Right ventricle myocardium superior (tissue), 1 donor: Measurements from ENCODE around the gene TRIM59. TPM values are rescaled to one million over a fixed set of nuclear protein-coding genes. Genes with fewer than 3 reads are reported as not detected.
A peak's percentile ranks its signal among the peaks of the same experiment; 100 is the strongest.

Experiments
- ATAC-seq: fragments of 200-7000 bp; cut with Tn5 transposase; one replicate; pipeline ENCODE4 v1.9.1; 2020; ENCODE audit warnings: mild to moderate bottlenecking; ENCODE audit not compliant: poor library complexity
- DNase-seq: peaks from one replicate; pipeline ENCODE4 v3.0.0-alpha.2; 2020
- intact Hi-C: fragments of 100-400 bp; cut with DNase I; formaldehyde crosslinking; loops from one replicate; pipeline ENCODE4 v1.11.2; 2022
- total RNA-seq: library from RNA; stranded (reverse); fragmentation: NEBNext Ultra II Directional; extraction: Animal tissue kit (Norgen Biotek cat#: 25700); gene quantifications from one replicate; pipeline ENCODE4 v1.2.1, GENCODE V29; 2021
- donor health status: DM: no; HTN: yes; CAD: no; lungs with severe emphysema.

TRIM59 gene
- total RNA-seq, 1 donor from 2014 or later = 0.19 TPM

DNA sequence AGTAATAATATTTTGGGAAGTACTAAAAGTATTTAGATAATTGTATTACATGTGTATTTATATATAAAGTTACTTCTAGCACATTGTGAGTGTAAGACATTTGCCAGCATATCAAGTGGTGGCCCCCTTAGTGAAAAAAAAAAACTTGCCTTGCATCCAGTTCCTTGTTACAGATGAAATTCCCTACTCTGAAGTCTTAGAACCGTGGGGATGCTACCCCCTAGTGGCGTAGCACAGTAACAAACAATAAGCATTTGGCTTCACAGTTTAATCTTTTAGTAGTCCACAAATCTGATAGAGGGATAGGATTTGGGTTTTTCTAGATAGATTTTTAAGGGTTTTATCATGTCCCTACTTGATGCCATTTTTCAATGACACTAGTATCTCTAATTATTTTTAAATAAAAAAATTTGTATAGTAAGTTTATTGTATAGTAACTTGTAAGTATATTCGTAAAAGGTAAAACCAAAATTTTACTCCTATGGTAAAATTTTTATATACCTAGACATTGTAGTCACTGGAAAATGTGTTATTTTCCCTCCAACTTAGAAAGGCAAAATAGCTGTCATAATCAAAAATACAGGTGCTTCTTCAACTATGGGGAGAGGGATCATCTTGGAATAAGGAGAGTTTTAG lies 35.9 kb downstream of the TRIM59 start:
- peak; percentile 77 for ATAC-seq
- DNase-seq = no peak

DNA sequence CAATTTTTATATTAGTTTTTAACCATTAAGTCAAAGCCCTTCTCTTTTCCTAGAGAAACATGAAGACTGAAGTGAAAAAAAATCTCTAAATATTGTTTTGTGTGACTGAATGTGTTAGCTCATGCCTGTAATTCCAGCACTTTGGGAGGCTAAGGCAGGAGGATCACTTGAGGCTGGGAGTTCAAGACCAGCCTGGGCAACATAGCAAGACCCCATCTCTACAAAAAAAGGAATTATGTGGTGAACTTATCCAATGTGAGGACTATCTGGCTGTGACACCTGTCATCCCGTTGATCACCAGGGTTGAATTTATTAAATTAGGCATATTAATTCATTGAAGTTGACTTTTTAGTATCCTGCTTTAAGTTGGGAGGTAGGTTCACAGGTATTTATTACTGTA lies 37.1 kb downstream of the TRIM59 start:
- intact Hi-C loops = loop anchor here (5.0 kb wide), 1 partner anchor 380 kb away; no protein-coding TSS in a partner anchor
- ATAC-seq = no peak
- DNase-seq = no peak

More for the DNA sequence above, 35.9 kb downstream of the TRIM59 start:
- intact Hi-C loops = loop anchor here (5.0 kb wide), 1 partner anchor 381 kb away; no protein-coding TSS in a partner anchor

DNA sequence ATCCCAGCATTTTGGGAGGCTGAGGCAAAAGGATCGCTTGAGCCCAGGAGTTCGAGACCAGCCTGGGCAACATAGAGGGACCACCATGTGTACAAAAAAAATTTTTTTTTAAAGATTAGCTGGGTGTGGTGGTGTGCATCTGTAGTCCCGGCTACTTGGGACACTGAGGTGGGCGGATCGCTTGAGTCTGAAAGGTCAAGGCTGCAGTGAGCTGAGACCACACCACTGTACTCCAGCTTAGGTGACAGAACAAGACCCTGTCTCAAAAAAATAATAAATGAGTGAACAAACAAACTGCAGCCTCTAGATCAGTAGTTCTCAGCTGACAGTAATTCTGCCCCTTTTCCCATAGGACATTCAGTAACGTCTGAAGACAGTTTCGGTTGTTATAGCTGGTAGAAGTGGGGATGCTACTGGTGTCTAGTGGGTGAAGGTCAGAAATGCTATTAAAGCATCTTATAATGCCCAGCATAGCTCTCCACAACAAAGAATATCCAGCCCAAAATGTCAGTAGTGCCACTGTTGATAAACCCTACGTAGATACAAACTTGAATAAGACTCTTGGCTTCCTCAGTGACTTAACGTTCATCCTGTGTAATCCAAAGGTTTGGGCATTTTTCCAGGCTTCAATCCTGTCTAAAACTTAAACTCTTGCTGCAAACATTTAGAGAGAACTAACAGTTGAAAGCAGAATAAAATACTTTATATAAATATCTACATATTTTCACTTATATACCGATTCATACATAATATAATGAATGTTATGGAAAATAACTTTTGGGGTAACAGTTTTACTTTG lies 39.6 kb downstream of the TRIM59 start:
- intact Hi-C loops = loop anchor here (5.0 kb wide), 1 partner anchor 378 kb away; no protein-coding TSS in a partner anchor
- DNase-seq (no peak), ATAC-seq (no peak)

DNA sequence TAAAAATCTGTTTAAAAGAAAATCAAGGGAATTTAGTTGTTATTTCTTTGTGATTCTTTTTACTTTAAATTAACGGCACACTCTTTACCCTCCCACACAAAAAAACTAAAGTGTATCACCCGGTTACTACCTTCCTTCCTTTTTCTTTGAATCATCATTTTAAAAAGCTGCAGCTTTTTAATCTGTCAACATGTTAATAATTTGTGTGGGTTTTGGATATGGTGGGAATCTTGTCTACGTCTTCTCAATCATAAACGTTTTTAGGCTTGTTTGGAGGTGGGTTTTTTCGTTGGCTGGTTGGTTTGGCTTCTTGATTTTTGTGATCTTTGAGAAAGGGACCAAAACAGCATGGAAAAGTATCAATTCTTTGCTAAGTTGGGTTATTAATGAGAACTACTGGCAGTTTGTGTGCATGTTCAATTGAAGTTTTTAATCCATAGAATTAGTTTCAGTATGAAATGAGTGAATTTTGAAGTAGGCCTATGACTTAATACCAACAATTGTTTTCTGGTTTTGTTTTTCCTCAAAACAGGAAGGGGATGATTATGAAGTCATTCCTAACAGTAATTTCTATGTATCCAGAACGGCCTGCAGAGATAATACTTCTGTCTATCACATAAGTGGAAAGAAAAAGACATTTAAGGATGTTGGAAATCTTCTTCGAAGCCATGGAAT lies 45.7 kb downstream of the TRIM59 start:
- no peak for ATAC-seq
- intact Hi-C loops = no loop called here

DNA sequence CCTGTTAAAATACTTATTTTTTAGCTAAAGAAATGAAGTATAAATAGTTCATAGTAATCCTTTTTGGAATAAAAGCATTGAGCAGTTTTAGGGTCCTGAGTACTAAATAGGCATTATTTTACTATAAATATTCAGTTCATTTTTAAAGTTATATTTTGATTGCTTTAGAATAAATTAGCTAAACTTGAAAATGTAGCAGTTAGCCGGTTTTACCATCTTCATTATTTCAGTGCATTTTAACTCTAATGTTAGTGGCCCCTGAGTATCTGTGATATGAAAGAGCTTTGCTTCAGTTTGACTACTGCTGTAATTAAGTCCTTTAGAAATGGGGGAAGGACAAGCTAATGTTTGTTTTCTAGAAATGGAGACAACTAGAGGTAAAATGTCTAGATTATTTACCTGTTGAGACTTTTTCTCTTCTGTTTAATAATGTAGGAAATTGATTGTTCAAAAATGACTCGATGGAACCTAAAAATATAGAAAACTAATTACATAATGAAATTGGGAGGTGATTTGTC lies 46.5 kb downstream of the TRIM59 start:
- ATAC-seq (no peak), DNase-seq (no peak)
- intact Hi-C loops = no loop called here

More for the DNA sequence above, 45.7 kb downstream of the TRIM59 start:
- no peak for DNase-seq

DNA sequence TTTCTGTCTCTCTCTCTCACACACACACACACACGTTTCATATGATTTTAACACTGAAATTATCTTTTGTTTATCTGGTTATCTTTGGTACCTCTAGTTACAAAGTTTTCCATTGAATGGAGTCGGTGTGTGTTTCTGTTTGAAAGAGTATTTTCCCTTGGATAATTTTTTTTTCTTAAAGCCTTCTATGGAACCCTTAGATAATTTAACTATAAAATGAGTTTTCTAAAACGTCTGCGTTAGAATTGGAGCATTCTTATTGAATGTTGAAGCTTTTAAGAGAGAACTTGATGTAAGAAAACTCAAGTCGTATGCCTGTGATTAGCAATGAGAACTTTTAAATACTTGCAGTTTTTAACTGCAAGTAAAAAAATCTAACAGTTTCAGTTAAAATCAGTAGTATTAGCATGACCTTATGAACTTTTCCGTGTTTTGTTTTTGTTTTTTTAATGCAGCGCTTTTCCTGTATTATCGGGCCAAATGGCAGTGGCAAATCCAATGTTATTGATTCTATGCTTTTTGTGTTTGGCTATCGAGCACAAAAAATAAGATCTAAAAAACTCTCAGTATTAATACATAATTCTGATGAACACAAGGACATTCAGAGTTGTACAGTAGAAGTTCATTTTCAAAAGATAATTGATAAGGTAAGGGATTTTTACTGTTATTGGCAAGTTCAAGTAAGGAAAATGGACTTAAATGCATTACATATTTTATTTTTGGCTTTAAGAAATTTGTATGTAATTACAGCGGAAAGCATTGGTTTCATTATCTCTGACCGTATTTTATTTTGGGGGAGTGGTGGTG lies 47.2 kb downstream of the TRIM59 start:
- DNase-seq (no peak), ATAC-seq (no peak)
- intact Hi-C loops = no loop called here

DNA sequence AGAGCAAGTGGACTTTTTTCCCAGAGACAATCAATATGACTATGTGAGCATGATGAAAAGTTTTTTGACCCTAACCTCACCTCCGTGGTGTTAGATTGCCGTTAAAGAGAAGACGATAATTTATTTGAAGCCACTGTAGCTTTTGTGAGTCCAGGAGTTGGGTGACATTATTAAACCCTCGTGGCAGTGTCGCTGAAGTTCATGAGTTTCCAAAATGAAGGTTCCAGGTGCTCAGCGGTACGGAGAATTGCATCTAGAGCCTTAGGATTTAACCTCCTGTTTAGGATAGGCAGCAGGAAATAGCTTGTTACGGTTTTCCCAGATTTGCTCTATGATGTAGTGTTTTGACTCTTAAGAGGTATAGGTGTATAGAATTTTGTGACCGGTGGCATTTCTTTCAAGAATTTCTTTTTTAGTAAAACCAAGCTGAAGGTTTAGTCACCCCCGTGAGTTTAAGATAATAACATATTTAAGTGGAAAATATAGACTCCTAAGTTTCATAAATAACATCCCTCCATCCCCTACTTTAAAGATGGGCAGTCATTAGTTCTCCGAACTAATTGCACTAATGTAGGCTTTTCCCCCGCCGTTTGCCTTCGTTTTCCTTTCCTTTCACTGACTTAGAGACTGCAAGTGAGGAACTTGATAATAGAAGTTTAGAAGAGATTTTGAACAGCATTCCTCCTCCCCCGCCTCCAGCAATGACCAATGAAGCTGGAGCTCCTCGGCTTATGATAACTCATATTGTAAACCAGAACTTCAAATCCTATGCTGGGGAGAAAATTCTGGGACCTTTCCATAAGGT lies 48.1 kb downstream of the TRIM59 start:
- intact Hi-C loops = no loop called here
- DNase-seq (no peak), ATAC-seq (no peak)

DNA sequence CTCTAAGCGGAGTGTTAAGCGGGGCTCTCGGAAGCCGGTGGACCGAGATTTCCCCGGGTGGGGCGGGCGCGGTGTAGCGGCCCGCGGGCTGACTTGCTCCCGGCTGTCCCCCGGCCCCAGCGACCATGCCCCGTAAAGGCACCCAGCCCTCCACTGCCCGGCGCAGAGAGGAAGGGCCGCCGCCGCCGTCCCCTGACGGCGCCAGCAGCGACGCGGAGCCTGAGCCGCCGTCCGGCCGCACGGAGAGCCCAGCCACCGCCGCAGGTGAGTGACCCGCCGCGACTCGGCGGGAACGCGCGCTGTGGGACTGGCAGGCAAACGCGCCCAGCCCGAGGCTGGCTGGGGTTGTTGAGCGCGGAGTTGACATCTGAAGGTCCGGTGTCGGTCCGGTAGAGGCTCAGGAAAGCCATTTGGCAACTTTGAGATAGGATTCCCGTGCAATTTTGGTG lies 48.9 kb downstream of the TRIM59 start:
- intact Hi-C loops = no loop called here
- DNase-seq = peak; percentile 56
- ATAC-seq = peak; percentile 5

DNA sequence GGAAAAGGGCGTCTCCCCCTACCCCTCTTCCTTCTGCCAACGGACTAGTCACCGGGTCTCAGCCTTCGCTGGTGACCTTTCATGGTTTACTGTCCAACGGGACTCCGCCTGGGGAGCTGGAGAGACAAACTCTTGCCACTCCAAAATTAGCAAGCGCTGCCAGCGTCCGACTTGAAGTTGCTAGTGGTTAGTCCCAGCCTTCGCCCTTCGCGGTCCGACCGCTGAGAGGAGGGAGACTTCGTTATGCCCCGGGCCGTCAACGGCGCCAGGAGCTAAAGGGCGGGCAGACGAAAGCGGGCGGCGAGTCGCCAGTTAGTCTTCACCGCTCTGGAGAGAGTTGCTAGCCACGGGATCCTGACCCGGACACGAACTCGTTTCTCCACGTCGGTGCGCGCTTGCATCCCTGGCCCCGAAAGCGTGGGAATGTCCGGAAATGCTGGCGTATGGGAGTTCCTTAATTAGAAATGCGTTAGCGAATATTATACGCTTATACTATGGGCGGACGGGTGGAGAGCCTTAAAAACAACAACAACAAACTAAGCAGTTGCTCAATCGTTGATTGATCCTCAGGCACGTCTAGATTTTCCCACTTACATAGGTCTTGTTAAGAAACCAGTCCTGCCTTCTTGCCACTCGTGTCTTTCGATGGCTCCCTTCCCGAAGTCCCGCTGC lies 49.4 kb downstream of the TRIM59 start:
- DNase-seq (peak; percentile 71), ATAC-seq (peak; percentile 33)
- intact Hi-C loops = no loop called here

DNA sequence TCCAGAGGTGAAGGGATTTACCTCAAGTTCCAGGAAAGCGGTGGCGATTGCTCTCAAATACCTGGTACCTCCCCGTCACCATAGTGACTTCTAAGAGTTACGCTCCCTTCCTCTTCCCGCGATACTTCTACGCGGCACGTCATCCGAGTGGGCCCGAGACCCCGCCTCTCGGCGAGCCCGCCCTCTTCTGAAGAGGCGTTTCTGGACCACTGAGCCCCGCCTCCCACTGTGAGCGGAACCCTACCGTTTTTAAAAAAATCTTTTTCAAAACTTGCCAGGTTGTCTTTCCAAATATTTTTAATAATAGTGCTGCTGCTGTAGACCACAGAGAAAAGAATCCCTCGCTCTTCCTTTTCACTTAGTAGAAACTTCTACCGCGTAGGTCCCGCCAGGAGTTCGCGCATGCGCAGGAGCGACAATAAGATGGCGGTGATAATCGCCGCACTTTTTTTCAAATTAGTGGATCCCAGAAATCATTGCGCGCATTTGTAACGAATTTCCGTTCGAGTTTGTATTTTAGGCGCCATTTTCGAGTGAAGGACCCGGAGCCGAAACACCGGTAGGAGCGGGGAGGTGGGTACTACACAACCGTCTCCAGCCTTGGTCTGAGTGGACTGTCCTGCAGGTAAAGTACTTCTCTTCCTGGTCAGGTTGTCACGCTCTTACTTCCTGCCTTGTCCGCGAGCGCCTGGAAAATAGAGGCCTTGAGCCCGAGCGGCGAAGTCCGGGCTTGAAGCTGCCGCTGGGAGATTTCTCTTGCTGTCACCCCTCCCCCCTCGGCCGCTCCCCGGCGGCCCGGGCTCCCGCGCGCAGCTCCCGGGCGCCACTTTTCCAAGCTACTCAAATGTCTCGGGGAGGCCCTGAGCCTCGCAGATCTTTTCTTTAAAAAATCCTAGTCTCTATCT lies 50.2 kb downstream of the TRIM59 start, which contains the start of the genes IFT80 and SMC4:
IFT80 (minus strand) TSS at position 101 of the 905 bp plus-strand sequence. CDS start 14,625 bp downstream, outside the sequence.
SMC4 (plus strand) TSS at position 526 of the 905 bp plus-strand sequence. CDS start 1,177 bp downstream, outside the sequence.
- intact Hi-C loops = no loop called here
- ATAC-seq (peak; percentile 99), DNase-seq (peak; percentile 97)

DNA sequence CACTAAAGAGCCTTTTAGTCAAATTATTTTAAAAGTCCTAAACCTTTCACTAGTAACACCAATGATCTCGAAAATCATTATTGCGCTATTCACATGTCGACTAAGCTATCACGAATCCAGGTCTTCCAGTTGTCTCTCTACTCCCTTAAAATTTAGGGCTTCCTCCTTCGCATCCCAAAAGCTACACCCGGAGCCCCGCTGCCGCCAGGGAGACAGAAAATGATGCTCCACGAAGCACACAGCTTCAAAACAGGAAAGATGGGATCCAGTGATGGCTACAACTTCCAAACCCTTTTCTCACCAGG lies 50.8 kb downstream of the TRIM59 start:
- intact Hi-C loops = no loop called here
- DNase-seq (no peak), ATAC-seq (peak; percentile 1)

DNA sequence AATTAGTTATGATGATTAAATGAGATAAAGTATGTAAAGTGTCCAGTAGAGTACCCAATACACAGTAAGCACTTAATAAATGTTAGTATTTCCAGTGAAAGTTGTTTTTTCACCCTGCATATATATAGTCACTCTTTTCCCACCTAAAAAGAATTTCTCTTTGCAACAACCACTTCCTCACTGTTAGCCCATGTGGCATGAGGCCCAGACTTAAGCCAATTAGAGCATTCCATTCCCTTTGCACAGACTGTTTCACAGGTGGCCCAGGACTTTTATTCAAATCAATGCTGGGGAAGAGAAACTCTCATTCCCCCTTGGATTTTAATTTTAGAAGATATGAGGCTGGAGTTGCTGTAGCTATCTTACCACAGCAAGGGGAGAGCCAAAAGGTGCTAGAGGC lies 54.3 kb downstream of the TRIM59 start:
- intact Hi-C loops = no loop called here
- DNase-seq (no peak), ATAC-seq (no peak)

DNA sequence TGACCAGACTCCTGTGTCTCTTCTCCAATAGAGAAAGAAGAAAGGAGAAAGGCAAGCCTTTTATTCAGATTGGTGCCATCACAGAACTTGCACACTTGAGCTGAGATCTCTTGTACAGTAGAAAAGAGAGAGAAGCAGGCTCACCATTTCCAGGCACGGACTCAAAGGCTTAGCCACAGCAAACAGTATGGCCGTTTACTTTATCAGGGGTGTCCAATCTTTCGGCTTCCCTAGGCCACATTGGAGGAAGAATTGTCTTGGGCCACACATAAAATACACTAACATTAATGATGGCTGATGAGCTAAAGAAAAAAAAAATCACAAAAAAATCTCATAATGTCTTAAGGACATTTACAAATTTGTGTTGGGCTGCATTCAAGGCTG lies 55.6 kb downstream of the TRIM59 start:
- intact Hi-C loops = no loop called here
- ATAC-seq = no peak
- no peak for DNase-seq

DNA sequence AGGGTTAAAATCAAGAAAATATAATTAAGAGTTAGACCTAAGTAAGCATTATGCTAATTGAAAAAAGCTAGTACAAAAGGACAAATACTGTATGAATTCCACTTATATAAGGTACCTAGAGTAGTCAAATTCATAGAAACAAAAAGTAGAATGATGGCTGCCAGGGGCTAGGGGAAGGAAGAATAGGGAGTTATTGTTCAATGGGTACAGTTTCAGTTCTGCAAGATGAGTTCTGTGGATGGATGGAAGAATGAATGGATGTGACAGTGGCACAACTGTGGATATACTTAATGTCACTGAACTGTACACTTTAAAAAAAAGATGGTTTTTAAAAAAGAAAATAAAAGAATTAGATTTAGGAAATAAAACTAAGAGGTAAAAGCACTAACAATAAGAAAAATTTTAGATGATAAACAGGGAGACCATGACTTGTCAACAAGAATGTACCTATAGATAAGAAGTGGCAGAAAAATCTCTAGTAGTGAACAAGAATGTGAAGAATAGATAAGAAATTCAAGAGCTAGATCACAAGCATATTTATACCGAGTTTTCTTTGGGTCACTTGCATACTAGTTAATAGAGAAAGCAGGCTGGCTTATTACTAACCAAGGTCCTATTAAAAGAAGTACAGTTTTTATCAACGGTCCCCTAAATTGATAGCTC lies 56.1 kb downstream of the TRIM59 start:
- DNase-seq = no peak

DNA sequence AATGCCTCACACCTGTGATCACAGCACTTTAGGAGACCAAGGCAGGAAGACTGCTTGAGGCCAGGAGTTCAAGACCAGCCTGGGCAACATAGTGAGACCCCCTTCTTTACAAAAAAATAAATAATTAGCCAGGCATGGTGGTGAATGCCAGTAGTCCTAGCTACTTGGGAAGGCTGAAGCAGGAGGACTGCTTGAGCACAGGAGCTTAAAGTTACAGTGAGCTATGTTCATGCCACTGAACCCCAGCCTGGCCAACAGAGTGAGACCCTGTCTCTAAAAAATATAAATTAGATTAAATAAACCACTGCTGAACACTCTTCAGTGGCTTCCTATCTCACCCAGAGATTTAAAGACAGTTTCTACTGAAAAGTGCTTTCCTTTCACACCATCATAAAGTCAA lies 56.8 kb downstream of the TRIM59 start:
- ATAC-seq = no peak
- intact Hi-C loops = no loop called here
- no peak for DNase-seq

More for the DNA sequence above, 56.1 kb downstream of the TRIM59 start:
- intact Hi-C loops = no loop called here
- ATAC-seq = no peak
